HG03378 (cell line): Measurements from ENCODE around the gene ZBTB20.
A peak's percentile ranks its signal among the peaks of the same experiment; 100 is the strongest.

Experiments
- ATAC-seq: cut with Tn5 transposase; IDR thresholded peaks from one replicate; pipeline ENCODE4 v1.9.1; 2021; ENCODE audit warnings: mild to moderate bottlenecking, moderate library complexity; ENCODE audit not compliant: unreplicated experiment

ZBTB20 gene

DNA sequence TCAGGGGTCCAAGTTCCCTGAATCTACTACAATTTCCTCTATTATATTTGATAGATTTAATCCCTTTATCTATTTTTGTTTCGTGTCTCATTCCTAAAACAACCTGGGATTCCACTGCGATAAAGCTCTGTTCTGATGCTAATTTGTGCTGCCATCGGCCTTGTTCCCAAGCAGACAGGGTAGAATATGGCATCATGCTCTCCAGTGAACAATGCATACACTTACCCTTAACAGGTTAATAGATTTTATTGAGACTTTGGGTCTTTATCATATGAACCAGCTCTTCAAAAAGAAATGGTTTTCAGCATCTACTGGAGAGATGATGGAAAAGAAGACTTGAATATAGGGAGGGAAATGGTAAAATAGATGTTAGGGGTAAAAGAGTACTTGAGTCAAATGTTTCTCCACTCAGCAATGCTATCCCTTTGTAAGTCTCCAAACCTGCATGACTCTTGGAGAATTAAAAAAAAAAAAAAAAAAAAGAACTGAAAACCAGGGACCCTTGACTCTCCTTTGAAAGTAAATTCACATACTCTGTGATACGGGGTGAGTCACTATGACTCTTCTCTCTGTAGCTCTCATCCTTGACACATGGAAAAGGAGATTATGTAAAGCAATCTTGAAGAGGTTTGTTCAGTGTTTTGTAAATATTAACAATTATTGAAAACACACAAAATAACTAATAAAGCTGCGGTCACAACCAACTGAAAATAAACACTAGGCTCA lies 268.8 kb downstream of the ZBTB20 start:
- no peak for ATAC-seq

DNA sequence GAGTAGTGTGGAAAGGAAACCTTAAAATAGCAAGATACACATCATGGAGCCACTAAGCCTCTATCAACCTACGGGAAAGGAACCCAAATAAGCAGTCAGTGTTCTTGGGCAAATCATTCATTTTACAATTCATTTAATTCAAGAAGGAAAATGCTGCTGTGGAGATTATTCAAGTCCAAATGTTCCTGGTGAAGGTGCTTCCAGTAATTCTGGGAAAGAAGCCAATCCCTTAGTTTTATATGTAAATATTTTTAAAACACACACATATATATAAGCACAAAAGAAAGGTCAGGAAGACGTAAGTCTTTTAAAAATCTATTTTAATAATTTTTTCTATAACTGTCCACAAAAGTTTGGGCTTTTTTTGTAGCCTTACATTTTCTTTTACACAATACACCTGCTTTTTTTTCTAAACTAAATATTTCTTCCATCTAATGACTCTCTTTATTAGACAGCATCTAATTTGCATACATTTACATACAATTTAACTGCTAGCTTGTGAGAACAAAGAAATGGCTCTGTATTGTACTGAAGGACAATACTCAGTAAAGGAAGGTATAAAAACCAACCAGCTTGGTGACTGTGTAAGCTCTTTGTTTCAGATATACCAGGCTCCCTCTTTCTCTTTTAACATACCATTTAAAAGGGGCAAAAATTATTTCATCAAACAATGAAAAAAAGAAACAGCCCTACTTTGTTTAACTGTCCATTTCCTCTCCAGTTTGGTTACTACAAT lies 269.5 kb downstream of the ZBTB20 start:
- ATAC-seq: no peak

DNA sequence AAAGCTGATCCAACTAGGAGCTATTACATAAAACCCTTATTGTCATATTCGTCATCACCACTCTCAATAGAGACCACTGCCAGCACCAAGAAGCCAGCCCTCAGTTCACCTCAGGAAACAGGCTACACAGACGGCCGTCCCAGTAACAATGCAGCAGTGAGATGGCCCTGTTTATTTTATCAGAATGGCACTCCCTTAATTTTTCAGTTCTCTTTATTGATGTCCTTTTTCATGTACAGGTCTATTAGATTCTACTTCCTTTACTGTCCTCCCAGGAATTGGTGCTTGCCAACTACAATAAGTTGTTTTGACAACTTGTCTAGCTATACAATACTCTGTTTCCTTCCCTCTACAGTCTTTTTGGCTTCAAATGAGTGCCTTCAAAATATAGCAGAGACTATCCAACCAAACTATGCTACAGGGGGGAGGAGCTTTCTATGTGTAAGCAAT lies 272.5 kb downstream of the ZBTB20 start:
- ATAC-seq: no peak

DNA sequence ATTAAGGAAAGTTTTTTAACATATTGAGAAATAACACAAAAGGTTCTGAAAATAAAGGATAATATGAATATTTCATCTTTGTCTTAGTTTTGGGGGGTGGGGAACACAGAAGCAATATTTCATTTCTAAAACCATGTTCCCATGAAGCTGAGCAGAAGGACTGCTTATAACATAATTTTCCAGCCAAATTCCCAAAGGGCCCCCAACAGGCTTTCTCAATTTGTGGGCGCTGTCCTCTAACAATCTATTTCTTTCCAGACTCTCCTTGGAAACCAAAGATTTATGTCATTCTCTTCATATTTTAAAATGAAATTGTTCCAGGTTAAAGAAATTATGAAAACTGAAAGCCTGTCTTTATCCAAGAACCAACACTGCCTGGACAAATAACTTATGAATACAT lies 273.5 kb downstream of the ZBTB20 start:
- no peak for ATAC-seq

DNA sequence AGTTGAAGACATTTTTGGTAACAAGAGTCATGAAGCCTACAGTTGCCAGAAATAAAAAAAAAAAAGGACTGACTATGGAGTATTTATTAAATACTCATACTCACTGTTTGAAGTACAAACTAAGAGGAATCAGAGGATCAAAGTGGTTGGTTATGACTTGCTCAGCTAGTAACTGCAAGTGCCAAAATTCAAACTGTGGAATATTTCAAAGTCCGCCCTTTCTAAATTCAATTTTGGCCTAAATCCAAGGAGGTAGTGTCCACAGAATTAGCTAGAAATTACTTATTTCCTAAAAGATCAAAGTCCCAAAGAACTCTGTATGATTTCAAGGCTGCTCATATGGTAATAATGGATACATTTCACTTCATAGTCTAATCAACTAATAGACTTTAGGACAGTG lies 274.5 kb downstream of the ZBTB20 start:
- ATAC-seq: no peak

GRCh38 chr3:114872050-114872449 lies 275.0 kb downstream of the ZBTB20 start:
- no peak for ATAC-seq

DNA sequence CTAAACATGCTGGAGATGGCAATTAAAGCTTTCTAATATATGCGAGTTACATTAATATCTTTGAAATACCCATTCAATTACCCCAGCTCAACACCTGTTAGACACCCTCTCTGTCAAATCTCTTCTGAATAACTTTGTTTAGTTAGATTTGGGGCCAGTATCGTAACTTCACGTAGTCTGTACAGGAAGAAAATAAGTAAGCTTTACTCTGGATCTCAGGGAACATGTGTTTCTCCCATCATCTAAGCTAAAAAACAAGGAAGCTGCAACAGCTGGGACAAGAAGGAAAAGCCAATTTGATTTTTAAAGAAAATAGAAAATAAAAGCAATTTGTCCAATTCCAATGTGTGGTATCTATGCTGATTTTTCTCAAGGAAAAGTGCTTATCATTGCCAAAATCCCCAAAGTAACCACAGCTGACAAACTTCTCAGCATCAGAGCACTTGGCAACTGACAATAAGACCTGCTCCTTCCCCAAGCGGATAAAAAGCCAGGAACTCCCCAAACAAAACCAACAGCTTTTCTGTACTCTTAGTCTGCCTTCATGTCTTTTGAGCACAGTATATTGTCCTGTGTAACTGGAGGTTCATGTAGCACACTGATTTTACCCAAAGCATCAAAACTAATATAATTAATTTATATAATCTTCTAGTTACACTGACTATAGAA lies 279.1 kb downstream of the ZBTB20 start:
- no peak for ATAC-seq

GRCh38 chr3:114867359-114867758 lies 279.7 kb downstream of the ZBTB20 start:
- no peak for ATAC-seq

- ATAC-seq: no peak
Measured at GRCh38 chr3:114866430-114866829, 280.7 kb downstream of the ZBTB20 start.

- no peak for ATAC-seq
Measured at GRCh38 chr3:114864970-114865369, 282.1 kb downstream of the ZBTB20 start.

- ATAC-seq: peak; percentile 58
Measured at GRCh38 chr3:114863848-114864247, 283.2 kb downstream of the ZBTB20 start.

GRCh38 chr3:114861666-114862065 lies 285.4 kb downstream of the ZBTB20 start:
- no peak for ATAC-seq

GRCh38 chr3:114860531-114860930 lies 286.6 kb downstream of the ZBTB20 start:
- ATAC-seq: no peak

DNA sequence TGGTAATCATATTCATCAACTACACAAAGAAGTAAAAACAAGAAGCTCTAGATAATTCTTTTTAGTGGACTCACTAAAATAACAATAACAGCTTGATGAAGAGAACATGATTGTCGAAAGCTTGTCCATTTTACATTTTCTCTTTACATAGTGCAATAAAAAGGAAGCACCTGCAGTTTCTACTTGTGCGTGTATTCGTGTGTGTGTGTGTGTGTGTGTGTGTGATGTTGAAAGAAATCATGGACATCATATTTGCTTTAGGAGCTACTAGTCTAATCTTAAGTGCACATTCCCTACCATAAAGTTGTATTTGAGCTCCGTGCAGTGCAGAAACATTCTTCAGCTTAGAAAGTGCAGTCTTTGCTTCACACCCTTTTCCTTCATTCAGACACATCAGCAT lies 288.8 kb downstream of the ZBTB20 start:
- no peak for ATAC-seq

- no peak for ATAC-seq
Measured at GRCh38 chr3:114857299-114857701, 289.8 kb downstream of the ZBTB20 start.

DNA sequence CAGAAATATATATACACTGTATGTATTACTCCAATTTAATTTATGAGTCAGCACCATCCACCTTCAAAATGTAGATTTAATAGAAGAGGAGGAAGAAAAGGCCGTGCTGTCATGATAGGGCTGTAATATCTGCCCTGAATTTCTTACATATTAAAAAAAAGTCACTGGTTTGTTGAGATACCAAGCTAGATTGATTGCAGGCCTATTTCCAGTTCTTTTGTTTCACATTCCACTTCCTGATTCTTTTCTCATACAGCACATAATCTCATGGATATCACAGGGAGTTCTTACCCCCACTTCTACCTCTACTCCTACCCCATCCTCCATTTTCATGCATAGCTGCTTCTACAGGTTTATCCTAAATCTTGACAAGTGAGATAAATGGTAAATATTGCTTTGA lies 290.3 kb downstream of the ZBTB20 start:
- ATAC-seq: no peak

GRCh38 chr3:114855839-114856238 lies 291.2 kb downstream of the ZBTB20 start:
- ATAC-seq: no peak

GRCh38 chr3:114852966-114853365 lies 294.1 kb downstream of the ZBTB20 start:
- ATAC-seq: no peak

GRCh38 chr3:114850898-114851297 lies 296.2 kb downstream of the ZBTB20 start:
- ATAC-seq: no peak

- no peak for ATAC-seq
Measured at GRCh38 chr3:114848643-114849350, 298.3 kb downstream of the ZBTB20 start.

GRCh38 chr3:114848082-114848481 lies 299.0 kb downstream of the ZBTB20 start:
- ATAC-seq: no peak
